ENCODE data around the gene PLXDC1. TPM values are rescaled to one million over a fixed set of nuclear protein-coding genes. Genes with fewer than 3 reads are reported as not detected.

PLXDC1 gene
- total RNA-seq, 1 experiment from 2014 or later = not detected

DNA sequence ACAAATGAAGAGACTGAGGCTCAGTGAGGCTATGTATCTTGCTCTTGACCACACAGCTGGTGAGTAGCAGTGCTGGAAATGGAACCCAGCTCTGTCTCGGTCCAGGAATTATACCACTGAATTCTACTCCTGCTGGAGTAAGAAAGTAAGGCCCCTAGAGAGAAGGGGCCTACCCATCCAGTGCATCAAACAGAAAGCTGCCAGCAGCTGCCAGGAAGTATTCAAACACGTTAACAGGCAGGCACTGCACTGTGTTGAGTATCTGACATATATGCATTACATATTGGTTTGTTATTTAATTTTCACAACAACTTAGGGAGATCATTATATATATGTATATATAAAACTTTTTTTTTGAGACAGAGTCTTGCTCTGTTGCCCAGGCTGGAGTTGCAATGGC is 10.5 kb upstream of the PLXDC1 start:
- BruUV-seq (replicated peaks) = no TSS peak
- CTCF ChIA-PET = interaction anchor here (0.6 kb wide), 1 partner anchor 9 kb away, joined by 3 read pairs; no protein-coding TSS in a partner anchor

DNA sequence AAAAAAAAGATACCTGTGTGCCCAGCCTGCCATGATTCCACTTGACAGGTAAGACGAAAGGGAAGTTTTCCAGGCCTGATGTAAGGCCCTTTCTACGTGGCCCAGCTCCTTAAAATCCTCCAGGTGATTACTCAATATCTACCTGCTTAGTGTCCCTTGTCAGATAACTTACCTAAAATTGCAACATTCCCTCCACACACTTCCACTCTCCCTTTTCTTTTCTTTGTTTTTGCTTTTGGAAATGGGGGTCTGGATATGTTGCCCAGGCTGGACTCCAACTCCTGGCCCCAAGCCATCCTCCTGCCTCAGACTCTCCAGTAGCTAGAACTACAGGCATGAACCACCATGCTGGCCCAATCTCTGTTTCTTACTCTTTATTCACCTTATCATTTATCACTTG is 7.2 kb upstream of the PLXDC1 start:
- no peak for ATAC-seq
- CTCF ChIA-PET = no interaction called here
- Histone ChIP-seq H3K4me3 (ENCODE audit: low read depth in 2 of 2, low read length in 2 of 2) (no peak overlapping the region), H3K36me3 (ENCODE audit: control insufficient read depth, insufficient read depth, low read length) (no peaks in the 10 kb centered on the region), H3K4me1 (ENCODE audit: control insufficient read depth, insufficient read depth, low read length) (no peaks in the 10 kb centered on the region), H3K27ac (ENCODE audit: low read length) (no peak overlapping the region), H3K9me3 (ENCODE audit: control insufficient read depth, insufficient read depth, low read depth, low read length) (no peaks in the 10 kb centered on the region), H3K27me3 (ENCODE audit: control insufficient read depth, insufficient read depth, low read length) (no peaks in the 10 kb centered on the region)
- in situ Hi-C loops (cut with HindIII; ENCODE audit: low pct_unique_long_range_greater_than_20kb, low sequenced_read_pairs) (no loop called here), intact Hi-C loops (cut with micrococcal nuclease; ENCODE audit: unreplicated experiment) (loop anchor here (10.0 kb wide), 1 partner anchor 84 kb away; no protein-coding TSS in a partner anchor)
- BruUV-seq (replicated peaks) = no TSS peak
- POLR2A ChIA-PET = no interaction called here
- no peak for TF ChIP-seq SIN3A (IDR thresholded peaks at IDR 0.05; ENCODE audit: borderline replicate concordance, insufficient read depth, low read depth, low read length)
- TF ChIP-seq REST (IDR thresholded peaks at IDR 0.05; ENCODE audit: insufficient read depth in 1 of 2, low read depth in 2 of 2, low read length in 1 of 2) = no peak
- TF ChIP-seq, protein P1, sequence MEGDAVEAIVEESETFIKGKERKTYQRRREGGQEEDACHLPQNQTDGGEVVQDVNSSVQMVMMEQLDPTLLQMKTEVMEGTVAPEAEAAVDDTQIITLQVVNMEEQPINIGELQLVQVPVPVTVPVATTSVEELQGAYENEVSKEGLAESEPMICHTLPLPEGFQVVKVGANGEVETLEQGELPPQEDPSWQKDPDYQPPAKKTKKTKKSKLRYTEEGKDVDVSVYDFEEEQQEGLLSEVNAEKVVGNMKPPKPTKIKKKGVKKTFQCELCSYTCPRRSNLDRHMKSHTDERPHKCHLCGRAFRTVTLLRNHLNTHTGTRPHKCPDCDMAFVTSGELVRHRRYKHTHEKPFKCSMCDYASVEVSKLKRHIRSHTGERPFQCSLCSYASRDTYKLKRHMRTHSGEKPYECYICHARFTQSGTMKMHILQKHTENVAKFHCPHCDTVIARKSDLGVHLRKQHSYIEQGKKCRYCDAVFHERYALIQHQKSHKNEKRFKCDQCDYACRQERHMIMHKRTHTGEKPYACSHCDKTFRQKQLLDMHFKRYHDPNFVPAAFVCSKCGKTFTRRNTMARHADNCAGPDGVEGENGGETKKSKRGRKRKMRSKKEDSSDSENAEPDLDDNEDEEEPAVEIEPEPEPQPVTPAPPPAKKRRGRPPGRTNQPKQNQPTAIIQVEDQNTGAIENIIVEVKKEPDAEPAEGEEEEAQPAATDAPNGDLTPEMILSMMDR (IDR thresholded peaks at IDR 0.05) = no peak
- TF ChIP-seq TCF7L2 (IDR thresholded peaks at IDR 0.05; ENCODE audit: low read depth, low read length) = no peak
- TF ChIP-seq POLR2AphosphoS5 (IDR thresholded peaks at IDR 0.05; ENCODE audit: low read depth, low read length) = no peak
- no peak for DNase-seq (ENCODE audit: low read depth, low spot score)

More for the DNA sequence above, 10.5 kb upstream of the PLXDC1 start:
- H3K27ac ChIP-seq (ENCODE audit: low read length) = no peak overlapping the region
- H3K4me1 ChIP-seq (ENCODE audit: control insufficient read depth, insufficient read depth, low read length) = peaks cover 4% of the 10 kb centered on the region; the same call in 1 of the 2 replicates
- H3K36me3 ChIP-seq (ENCODE audit: control insufficient read depth, insufficient read depth, low read length) = no peaks in the 10 kb centered on the region
- H3K9me3 ChIP-seq (ENCODE audit: control insufficient read depth, insufficient read depth, low read depth, low read length) = no peaks in the 10 kb centered on the region
- no peak overlapping the region for H3K4me3 ChIP-seq (ENCODE audit: low read depth in 2 of 2, low read length in 2 of 2)
- no peaks in the 10 kb centered on the region for H3K27me3 ChIP-seq (ENCODE audit: control insufficient read depth, insufficient read depth, low read length)
- ATAC-seq (no peak), DNase-seq (ENCODE audit: low read depth, low spot score) (no peak)
- intact Hi-C loops (cut with micrococcal nuclease; ENCODE audit: unreplicated experiment) = no loop called here
- TF ChIP-seq, protein P1 (IDR thresholded peaks at IDR 0.05) = no peak
- no peak for TF ChIP-seq SIN3A (IDR thresholded peaks at IDR 0.05; ENCODE audit: borderline replicate concordance, insufficient read depth, low read depth, low read length)
- no peak for TF ChIP-seq TCF7L2 (IDR thresholded peaks at IDR 0.05; ENCODE audit: low read depth, low read length)
- no peak for TF ChIP-seq POLR2AphosphoS5 (IDR thresholded peaks at IDR 0.05; ENCODE audit: low read depth, low read length)
- TF ChIP-seq REST (IDR thresholded peaks at IDR 0.05; ENCODE audit: insufficient read depth in 1 of 2, low read depth in 2 of 2, low read length in 1 of 2) = no peak
- in situ Hi-C loops (cut with HindIII; ENCODE audit: low pct_unique_long_range_greater_than_20kb, low sequenced_read_pairs) = no loop called here
- POLR2A ChIA-PET = no interaction called here

All from Panc1 (cell line).